ENCODE measurements around the gene TMPRSS9. TPM values are rescaled to one million over a fixed set of nuclear protein-coding genes. Genes with fewer than 3 reads are reported as not detected.

TMPRSS9 gene
- total RNA-seq, 4 donors from 2014 or later: 0.13 to 0.78 TPM; not detected in 2

DNA sequence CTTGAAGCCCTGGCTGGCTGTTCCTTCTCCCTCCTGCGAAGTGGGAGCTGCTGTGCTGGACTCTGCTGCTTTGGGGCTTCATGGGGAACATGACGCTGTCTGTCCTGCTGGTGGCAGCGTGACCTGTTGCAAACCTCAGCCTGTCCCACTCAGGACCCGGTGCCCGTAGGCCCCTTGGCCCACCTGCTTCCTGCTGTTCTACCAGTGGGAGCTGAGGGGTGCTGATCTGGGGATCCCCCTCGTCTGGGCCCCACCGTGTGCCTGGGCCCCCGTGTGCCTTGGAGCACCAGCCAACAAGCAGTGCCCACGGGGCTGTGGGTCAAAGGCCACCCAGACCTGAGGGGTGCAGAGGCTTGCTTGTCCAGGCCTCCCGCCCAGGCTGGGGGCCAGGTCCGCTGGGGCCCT, 26.3 kb upstream of the TMPRSS9 start:
- H3K27ac ChIP-seq: no peak overlapping the region
- peaks cover 29 to 47% of the 10 kb centered on the region in 2 donors for H3K4me1 ChIP-seq
- H3K27me3 ChIP-seq: no peaks in the 10 kb centered on the region
- intact Hi-C loops (cut with DNase I): loop anchor here (5.0 kb wide), 1 partner anchor 97 kb away; the partner anchor contains the start of genes PLEKHJ1 and SF3A2
- H3K9me3 ChIP-seq: no peaks in the 10 kb centered on the region
- 53 to 75% methylated on average over 2 to 5 of the region's 11 CpGs for WGBS, 2 donors
- DNase-seq: no peak
- TF ChIP-seq POLR2A (IDR thresholded peaks at IDR 0.05): no peak
- no peak for TF ChIP-seq CTCF (IDR thresholded peaks at IDR 0.05)
- no peak overlapping the region for H3K4me3 ChIP-seq (replicated peaks in 1 of 3)
- H3K36me3 ChIP-seq: no peaks in the 10 kb centered on the region

DNA sequence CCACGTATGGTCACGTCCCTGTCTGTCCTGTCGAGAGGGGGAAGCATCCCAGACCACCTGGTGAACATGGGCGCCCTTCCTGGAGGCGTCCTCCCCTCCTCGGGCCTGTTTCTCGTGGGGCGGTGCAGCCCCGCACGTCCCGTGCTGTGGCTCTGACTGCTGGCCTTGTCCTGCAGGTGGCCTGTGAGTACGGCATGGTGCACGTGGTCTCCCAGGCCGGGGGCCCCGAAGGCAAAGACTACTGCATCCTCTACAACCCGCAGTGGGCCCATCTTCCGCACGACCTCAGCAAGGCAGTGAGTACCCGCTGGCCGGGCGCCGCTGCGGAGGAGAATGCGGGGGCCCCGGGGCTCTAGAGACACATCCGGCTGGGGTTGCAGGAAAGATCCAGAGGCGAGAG, 25.6 kb upstream of the TMPRSS9 start:
- peaks cover 23 to 43% of the 10 kb centered on the region in 2 donors for H3K4me1 ChIP-seq

GRCh38 chr19:2334986-2335846, 24.8 kb upstream of the TMPRSS9 start:
- H3K4me1 ChIP-seq: peaks cover 19 to 35% of the 10 kb centered on the region in 2 donors
- DNase-seq: no peak
- no peaks in the 10 kb centered on the region for H3K9me3 ChIP-seq
- peaks cover 0 to 5% of the 10 kb centered on the region in 2 donors for H3K36me3 ChIP-seq
- no peak for TF ChIP-seq POLR2A (IDR thresholded peaks at IDR 0.05)
- TF ChIP-seq CTCF (IDR thresholded peaks at IDR 0.05): no peak
- intact Hi-C loops (cut with DNase I): loop anchor here (5.0 kb wide), 1 partner anchor 98 kb away; the partner anchor contains the start of genes PLEKHJ1 and SF3A2
- H3K27me3 ChIP-seq: no peaks in the 10 kb centered on the region
- WGBS, 2 donors: 94 to 96% methylated on average over 26 of the region's 26 CpGs
- no peak overlapping the region for H3K27ac ChIP-seq
- no peak overlapping the region for H3K4me3 ChIP-seq (replicated peaks in 1 of 3)

More for the DNA sequence above, 25.6 kb upstream of the TMPRSS9 start:
- no peaks in the 10 kb centered on the region for H3K9me3 ChIP-seq
- WGBS, 2 donors: 95 to 99% methylated on average over 14 to 15 of the region's 27 CpGs
- intact Hi-C loops (cut with DNase I): loop anchor here (5.0 kb wide), 1 partner anchor 97 kb away; the partner anchor contains the start of genes PLEKHJ1 and SF3A2
- no peaks in the 10 kb centered on the region for H3K36me3 ChIP-seq
- H3K4me3 ChIP-seq (replicated peaks in 1 of 3): no peak overlapping the region
- H3K27ac ChIP-seq: no peak overlapping the region
- DNase-seq: no peak
- no peak for TF ChIP-seq CTCF (IDR thresholded peaks at IDR 0.05)
- TF ChIP-seq POLR2A (IDR thresholded peaks at IDR 0.05): no peak
- no peaks in the 10 kb centered on the region for H3K27me3 ChIP-seq

DNA sequence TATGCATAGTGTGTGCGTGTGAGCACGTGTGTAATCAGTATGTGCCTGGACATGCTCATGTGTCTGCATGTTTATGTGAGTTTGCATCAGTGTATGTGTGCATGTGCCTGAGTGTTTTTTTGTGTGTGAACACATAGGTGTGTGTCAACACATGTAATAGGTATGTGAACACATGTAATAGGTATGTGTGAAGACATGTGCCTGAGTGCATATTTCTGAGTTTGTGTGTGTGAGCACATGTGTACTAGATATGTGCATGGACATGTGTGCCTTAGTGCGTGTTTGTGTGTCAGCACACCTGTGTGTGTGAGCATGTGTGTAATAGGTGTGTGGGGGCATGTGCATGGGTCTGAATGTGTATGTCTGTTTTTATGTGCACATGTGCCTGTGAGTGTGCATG, 24.2 kb upstream of the TMPRSS9 start:
- Histone ChIP-seq H3K4me3 (replicated peaks in 1 of 3) (no peak overlapping the region), H3K4me1 (peaks cover 19 to 29% of the 10 kb centered on the region in 2 donors), H3K27ac (no peak overlapping the region), H3K27me3 (no peaks in the 10 kb centered on the region), H3K9me3 (no peaks in the 10 kb centered on the region), H3K36me3 (peaks cover 0 to 6% of the 10 kb centered on the region in 2 donors)
- no peak for TF ChIP-seq CTCF (IDR thresholded peaks at IDR 0.05)
- intact Hi-C loops (cut with DNase I): no loop called here
- DNase-seq: no peak
- 78 to 95% methylated on average over 3 of the region's 3 CpGs for WGBS, 2 donors

All from thyroid gland (tissue), 4 donors.